ENCODE measurements around the gene VAMP8.
"Not testable (repeated sequence)": the region's sequence is repeated elsewhere in the genome, so short reads cannot be mapped to it uniquely, and the experiment has no call there.

VAMP8 gene

DNA sequence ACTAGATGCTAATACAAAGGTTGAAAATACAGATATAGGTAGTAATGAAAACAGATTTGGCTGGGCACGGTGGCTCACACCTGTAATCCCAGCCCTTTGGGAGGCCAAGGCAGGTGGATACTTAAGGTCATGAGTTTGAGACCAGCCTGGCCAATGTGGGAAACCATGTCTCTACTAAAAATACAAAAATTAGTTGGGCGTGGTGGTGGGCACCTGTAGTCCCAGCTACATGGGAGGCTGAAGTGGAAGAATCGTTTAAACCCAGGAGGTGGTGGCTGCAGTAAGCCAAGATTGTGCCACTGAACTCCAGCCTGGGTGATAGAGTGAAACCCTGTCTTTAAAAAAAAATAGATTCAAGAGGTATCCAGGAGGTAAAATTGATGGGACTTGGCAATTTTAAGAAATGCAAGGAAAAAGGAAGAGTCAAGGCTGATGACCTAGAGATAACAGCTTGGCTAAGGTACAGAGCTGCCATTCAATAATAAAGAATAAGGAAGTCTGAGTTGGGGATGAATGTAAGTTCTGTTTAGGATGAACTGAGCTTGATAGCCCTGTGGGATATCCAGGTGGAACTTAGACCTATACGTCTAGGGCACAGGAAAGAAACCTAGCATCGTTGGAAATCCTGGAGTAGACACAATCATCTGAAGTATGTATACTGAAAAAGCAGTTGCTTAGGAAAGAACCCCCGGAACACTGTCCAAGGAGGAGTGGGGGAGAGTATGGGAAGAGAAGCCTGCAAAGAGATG, 29.4 kb upstream of the VAMP8 start:
- no peak for DNase-seq

GRCh38 chr2:85548608-85548900, 28.8 kb upstream of the VAMP8 start:
- no peak for DNase-seq

DNA sequence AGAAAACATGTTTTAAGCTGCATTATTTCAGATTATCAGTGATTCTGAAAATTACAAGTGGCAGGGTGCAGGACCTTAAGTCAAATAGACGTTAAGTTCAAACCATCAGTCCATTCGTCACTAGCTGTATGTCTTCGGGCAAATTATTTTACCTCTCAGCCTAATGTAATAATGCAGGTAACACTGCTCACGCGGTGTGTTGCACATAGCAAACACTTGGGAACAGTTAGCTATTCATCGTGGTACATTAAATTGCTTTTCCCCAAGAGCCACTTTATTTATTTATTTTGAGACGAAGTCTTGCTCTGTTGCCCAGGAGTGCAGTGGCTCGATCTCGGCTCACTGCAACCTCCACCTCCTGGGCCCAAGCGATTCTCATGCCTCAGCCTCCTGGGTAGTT, 28.3 kb upstream of the VAMP8 start:
- no peak for DNase-seq

DNA sequence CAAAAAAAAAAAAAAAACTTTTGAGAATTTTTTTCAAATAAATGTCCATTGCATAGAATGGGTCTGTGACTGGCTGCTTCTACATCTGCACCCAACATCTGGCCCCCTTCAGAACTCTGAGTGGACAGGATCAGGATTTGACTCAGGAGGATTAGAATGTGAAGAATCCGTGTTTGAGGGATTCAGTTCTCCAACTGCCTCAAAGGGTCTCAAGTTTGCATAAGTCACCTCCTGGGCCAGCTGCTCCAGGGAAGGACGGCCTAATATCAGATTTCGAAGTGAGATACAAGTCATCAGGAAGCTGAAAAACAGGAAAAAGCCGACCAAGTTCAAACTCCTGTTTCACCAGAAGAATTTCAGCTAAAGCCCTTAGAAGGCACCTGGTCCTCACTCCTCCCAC, 27.6 kb upstream of the VAMP8 start:
- no peak for DNase-seq

GRCh38 chr2:85550486-85550885, 26.9 kb upstream of the VAMP8 start:
- no peak for DNase-seq

- DNase-seq: peak; percentile 85
These were observed 25.4 kb upstream of the VAMP8 start for GRCh38 chr2:85551698-85552678.

- DNase-seq: no peak
These were observed 24.2 kb upstream of the VAMP8 start for GRCh38 chr2:85553184-85553583.

GRCh38 chr2:85554980-85555612, 22.3 kb upstream of the VAMP8 start:
- no peak for DNase-seq

DNA sequence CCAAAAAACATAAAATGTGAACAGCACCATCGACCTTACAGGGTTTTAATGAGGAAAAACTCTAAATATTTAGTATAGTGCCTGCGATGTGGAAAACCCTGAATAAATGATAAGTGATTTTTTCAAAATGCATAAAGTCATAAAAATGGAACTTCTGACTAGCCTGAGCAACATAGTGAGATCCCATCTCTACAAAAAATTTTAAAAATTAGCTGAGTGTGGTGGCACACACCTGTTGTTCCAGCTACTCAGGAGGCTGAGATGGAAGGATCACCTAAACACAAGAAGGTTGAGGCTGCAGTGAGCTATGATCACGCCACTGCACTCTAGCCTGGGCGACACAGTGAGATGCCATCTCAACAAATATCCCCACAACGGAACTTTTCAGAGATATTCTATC, 20.3 kb upstream of the VAMP8 start:
- DNase-seq: no peak

- DNase-seq: no peak
These were observed 19.2 kb upstream of the VAMP8 start for GRCh38 chr2:85558160-85558559.

DNA sequence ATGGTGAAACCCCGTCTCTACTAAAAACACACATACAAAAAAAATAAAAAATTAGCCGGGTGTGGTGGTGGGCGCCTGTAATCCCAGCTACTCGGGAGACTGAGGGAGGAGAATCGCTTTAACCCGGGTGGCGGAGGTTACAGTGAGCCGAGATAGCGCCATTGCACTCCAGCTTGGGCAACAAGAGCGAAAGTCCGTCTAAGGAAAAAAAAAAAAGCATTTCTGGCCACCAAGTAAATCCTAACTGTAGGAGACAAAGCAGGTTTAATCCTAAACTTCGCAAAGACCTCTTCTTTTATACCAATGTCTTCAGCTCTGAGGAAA, 17.0 kb upstream of the VAMP8 start:
- not testable (repeated sequence) for DNase-seq

GRCh38 chr2:85560812-85561279, 16.5 kb upstream of the VAMP8 start:
- DNase-seq: peak; percentile 39

DNA sequence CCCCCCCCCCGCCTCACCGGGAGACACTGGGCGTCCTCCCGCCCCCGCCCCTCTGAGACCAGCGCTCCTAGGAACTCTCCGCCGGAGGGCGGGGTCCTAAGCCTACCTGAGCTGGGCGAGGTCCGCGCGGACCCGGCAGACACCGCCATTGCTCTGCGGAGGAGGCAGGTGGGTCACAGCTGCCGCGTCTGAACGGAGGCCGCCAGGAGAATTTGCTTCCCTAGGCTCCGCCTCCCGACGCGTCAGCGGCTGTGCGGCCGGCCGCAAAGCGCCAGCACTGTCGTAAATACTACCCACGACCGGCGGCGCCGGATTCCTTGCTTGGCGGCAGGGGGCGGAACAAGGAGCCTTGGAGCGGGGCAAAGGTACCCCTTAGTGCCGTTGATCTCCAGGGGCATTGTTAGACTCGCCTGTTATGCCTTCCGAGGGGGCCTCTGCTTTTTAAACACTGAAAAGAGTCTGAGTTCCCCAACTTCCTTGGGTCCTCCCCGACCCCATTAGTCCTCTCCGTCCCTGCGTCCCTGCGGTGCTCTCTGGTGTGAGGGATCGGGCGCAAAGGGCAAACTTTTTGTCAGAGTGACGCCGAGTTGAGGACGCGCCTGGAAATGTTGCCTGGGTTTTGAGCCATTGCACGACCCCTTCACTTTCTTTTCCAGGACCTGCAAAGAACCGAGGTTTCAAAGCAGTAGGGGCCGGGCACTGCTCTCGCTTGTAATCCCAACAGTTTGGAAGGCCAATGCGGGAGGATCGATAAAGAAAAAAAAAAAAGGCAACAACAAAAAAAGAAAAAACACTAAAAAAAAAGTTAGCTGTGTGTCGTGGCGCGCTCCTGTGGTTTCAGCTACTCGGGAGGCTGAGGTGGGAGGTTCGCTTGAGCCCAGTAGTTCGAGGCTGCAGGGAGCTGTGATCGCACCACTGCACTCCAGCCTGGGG, 15.8 kb upstream of the VAMP8 start, which contains the start of gene GGCX:
TSS of gene GGCX (minus strand) at position 214 of the 933 bp plus-strand sequence. CDS start at position 149, 65 bp downstream.
- DNase-seq: peak; percentile 95

DNA sequence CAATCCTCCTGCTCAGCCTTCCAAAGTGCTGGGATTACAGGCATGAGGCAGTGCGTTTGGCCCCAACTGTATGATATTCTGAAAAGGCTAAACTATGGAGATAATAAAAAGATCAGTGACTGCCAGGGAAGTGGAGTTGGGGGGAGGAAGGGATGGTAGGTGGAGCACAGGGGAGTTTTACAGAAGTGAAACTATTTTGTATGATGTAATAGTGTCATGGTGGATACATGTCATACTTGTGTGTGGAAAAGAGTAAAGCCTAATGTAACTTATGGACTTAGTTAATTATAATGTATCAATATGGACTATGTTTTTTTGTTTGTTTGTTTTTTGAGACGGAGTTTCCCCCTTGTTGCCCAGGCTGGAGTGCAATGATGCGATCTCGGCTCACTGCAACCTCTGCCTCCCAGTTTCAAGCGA, 13.2 kb upstream of the VAMP8 start:
- DNase-seq: no peak

DNA sequence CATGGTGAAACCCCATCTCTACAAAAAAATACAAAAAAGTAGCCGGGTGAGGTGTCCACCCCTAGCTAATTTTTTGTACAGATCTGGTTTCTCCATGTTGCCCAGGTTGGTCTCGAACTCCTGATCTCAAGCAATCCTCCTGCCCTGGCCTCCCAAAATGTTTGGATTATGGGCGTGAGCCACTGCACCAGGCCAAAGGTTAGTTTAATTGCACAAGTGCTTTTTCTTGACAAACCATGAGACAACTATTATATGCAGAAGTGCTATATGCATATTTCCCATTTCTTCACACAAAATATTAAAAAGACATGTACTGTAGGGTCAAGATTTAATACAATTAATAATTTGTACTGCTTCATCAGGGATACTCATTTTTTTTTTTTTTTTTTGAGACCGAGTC, 11.1 kb upstream of the VAMP8 start:
- no peak for DNase-seq

GRCh38 chr2:85575739-85576138, 1.6 kb upstream of the VAMP8 start:
- DNase-seq: no peak

GRCh38 chr2:85577063-85577385, 362 bp upstream of the VAMP8 start:
- DNase-seq: no peak

DNA sequence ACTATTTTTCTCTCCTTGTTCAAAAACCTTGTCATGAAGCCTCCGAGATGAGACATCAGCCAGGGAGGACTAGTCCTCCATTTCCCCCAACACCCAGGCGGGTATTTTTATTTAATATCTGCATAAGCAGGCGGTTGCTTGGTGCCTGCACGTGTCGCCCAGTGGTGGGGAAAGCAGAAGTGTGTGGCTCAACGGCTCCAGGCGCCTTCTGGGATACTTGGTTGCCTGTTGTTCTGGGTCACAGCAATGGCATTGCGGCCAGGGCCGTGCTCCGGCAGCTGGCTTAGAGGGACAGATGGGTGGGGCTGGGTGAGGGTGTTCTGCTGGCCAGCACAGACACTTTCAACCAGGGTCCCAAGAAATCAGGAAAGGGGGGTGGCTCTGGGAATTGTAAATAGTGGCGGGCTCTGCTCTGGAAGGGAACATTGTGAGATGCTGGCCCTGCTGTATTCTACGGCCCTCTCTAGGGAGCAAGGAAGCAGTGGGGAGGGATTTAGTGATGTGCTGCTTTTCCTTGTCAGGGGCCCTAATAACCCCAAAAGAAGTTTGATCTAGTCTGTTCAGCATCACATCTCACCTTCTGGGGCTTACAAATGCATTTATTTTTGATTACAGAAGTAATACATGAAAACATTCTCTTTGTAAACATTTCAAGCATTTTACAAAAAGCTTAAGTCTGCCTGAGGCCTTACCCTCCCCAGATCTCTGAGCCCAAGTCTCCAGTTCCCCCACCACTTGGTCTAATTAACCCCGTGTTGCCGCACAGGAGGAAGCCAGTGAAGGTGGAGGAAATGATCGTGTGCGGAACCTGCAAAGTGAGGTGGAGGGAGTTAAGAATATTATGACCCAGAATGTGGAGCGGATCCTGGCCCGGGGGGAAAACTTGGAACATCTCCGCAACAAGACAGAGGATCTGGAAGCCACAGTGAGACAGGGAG, 1.1 kb downstream of the VAMP8 start:
- no peak for DNase-seq

DNA sequence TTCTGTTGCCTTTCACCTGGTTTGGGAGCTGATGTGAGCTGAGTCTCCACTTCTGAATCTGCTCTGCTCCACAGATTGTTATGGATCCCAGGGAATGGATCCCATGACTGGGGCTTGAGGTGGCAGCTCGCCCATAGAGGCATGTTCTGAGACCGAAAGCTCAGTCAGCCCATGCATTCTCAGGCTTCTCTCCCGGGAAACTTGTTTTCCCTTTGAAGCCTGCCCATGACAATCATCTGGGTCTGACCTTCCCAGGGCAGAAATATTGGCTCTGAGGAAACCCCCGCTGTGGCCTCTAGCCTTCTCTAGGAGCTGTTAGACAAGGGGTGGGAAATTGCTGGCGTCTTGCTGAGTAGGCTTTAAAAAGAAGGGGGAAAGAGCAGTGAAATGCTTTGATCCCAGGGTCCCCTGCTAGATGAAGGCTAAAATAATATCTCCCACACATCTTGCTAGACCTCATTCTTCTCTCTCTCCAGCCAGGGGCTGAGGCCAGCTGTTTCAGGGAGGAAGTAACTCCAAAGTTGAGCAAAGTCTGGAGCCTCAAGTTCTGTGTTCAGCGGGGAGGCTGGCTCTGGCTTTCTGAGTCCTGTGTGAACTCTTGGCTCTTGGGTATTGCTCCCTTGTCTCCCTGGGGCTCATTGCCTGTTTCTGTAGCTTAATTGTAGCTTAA, 2.0 kb downstream of the VAMP8 start:
- no peak for DNase-seq

- DNase-seq: no peak
These were observed 2.8 kb downstream of the VAMP8 start for GRCh38 chr2:85580206-85580605.

GRCh38 chr2:85582492-85582891, 5.1 kb downstream of the VAMP8 start:
- DNase-seq: no peak

Data from activated naive CD4-positive, alpha-beta T cell treated with anti-CD3 and anti-CD28 coated beads, Interleukin-2, amount 50 U/mL, for 16 hours (primary cell).